Hepatocyte (in vitro differentiated cells): ENCODE results near the gene PLCL2.

Experiments
- EZH2phosphoT487 ChIP-seq: fragments of 200-600 bp; sonication (generic); IDR thresholded peaks from one replicate; pipeline ENCODE4 v1.6.1; 2018; ENCODE audit warnings: antibody characterized with exemption, mild to moderate bottlenecking, low read depth, moderate library complexity; ENCODE audit not compliant: unreplicated experiment, severe bottlenecking
- TF ChIP-seq, protein P1 (sequence below): fragments of 200-600 bp; sonication (generic); IDR thresholded peaks from 2 replicates; pipeline ENCODE4 v1.5.1; 2016; ENCODE audit warnings: antibody characterized with exemption, mild to moderate bottlenecking; ENCODE audit not compliant: poor library complexity

DNA sequence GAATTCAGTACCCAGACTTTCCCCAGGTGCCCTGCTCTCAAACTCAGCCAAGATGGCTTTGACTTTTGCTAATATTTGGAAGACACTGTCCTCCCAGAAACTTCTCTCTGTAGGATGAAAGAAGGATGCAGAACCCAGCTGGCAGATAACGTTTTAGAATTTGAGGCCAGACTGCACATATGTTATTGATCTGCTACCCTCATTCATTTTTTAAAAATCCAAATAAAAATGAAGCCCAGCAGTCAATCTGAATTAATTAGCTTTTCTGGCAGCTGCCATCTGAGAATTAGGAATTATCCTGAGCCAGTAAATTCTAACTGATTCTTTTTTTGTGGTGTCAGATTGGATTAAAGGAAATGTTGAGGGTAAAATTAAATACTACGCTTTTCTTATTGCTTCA is 236.6 kb downstream of the PLCL2 start:
- TF ChIP-seq, protein P1, sequence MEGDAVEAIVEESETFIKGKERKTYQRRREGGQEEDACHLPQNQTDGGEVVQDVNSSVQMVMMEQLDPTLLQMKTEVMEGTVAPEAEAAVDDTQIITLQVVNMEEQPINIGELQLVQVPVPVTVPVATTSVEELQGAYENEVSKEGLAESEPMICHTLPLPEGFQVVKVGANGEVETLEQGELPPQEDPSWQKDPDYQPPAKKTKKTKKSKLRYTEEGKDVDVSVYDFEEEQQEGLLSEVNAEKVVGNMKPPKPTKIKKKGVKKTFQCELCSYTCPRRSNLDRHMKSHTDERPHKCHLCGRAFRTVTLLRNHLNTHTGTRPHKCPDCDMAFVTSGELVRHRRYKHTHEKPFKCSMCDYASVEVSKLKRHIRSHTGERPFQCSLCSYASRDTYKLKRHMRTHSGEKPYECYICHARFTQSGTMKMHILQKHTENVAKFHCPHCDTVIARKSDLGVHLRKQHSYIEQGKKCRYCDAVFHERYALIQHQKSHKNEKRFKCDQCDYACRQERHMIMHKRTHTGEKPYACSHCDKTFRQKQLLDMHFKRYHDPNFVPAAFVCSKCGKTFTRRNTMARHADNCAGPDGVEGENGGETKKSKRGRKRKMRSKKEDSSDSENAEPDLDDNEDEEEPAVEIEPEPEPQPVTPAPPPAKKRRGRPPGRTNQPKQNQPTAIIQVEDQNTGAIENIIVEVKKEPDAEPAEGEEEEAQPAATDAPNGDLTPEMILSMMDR, result no peak
- no peak for TF ChIP-seq EZH2phosphoT487
